Measurements from ENCODE around the gene EFNA2.

Gene EFNA2

DNA sequence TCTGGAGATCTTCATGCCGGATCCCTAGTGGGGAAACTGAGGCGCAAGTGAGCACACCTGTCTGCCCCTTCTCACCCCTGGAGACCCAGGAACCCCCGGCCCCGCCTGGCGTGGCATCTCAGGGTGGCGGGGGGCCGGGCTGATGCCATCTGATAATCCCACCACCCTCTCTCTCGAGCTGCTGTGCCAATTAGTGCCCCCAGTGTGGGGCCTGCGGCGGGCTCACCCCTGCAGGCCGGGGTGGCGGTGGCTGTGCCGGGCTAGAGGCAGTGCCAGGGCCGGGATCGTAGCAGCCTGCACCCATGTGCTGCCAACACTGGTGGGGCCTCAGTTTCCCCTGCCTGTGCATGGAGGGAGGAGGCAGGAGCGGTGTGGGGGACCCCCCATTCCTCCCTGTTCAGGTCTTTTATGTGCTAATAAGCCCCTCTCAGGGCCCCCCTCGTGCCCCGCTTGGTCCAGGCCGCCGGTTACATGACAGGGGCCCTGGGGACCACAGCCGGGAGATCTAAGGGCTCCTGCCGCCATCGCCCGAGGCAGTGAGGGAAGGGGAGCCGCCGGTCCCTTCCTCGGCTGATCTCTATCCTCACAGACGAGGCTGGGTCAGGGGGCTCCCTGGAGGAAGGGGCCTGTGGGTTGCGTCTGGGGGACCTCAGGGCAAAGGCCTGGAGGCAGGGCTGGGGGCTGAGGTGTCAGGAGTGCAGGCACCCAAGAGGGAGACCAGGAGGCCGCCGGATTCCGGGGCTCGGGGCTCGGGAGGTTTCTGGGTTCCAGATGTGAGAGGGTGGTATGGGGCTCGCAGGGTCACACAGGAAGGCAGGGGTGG lies 8.3 kb downstream of the EFNA2 start:
- H3K4me3 ChIP-seq (ENCODE audit: low read length), result no peak overlapping the region
- TF ChIP-seq, protein P1, sequence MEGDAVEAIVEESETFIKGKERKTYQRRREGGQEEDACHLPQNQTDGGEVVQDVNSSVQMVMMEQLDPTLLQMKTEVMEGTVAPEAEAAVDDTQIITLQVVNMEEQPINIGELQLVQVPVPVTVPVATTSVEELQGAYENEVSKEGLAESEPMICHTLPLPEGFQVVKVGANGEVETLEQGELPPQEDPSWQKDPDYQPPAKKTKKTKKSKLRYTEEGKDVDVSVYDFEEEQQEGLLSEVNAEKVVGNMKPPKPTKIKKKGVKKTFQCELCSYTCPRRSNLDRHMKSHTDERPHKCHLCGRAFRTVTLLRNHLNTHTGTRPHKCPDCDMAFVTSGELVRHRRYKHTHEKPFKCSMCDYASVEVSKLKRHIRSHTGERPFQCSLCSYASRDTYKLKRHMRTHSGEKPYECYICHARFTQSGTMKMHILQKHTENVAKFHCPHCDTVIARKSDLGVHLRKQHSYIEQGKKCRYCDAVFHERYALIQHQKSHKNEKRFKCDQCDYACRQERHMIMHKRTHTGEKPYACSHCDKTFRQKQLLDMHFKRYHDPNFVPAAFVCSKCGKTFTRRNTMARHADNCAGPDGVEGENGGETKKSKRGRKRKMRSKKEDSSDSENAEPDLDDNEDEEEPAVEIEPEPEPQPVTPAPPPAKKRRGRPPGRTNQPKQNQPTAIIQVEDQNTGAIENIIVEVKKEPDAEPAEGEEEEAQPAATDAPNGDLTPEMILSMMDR (IDR thresholded peaks at IDR 0.05; ENCODE audit: insufficient read depth, low read depth, low read length, missing control alignments), result no peak
- no peak for DNase-seq (ENCODE audit: low read depth)

DNA sequence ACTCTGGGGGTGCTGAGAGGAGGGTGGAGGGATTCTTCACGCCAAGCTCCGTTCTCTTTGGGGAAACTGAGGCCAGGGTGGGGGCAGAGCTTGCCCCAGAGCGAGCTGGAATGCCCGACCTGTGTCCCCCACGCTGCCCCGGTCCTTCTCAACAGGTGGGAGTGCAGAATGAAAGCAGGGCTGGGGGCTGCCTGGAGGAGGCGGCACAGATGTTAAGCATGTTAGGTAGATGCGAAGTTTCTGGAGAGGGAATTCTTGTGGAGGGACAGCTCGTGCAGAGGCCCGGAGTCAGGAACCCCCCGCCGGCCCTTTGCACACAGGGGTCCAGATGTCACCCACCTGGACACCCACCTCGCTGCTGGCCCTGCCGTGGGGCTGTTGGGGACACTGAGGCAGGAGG lies 9.0 kb downstream of the EFNA2 start:
- no peak overlapping the region for H3K4me3 ChIP-seq (ENCODE audit: low read length)
- no peak for DNase-seq (ENCODE audit: low read depth)
- TF ChIP-seq, protein P1 (IDR thresholded peaks at IDR 0.05; ENCODE audit: insufficient read depth, low read depth, low read length, missing control alignments), result no peak

DNA sequence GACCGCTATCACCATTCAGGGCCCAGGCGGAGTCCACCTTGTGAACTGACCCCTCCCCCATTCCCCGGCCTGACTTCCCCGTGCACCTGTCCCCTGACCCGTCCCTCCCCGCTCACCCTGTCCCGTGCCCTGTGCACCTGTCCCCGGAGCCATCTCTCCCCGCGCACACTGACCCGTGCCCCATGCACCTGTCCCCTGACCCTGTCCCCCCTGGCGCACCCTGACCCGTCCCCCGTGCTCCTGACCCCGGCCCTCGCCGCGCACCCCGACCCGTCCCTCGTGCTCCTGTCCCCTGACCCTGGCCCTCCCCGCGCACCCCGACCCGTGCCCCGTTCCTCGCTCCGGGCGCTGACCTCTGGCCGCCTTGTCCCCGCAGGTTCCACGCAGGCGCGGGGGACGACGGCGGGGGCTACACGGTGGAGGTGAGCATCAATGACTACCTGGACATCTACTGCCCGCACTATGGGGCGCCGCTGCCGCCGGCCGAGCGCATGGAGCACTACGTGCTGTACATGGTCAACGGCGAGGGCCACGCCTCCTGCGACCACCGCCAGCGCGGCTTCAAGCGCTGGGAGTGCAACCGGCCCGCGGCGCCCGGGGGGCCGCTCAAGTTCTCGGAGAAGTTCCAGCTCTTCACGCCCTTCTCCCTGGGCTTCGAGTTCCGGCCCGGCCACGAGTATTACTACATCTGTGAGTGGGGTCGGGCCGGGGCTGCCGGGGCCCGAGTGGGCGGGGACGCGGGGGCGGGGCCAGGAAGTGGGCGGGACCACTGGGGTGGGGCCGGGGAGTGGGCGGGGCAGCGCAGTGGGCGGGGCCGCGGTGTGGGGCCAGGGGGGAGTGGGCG lies 9.7 kb downstream of the EFNA2 start:
- TF ChIP-seq, protein P1 (IDR thresholded peaks at IDR 0.05; ENCODE audit: insufficient read depth, low read depth, low read length, missing control alignments), result no peak
- DNase-seq (ENCODE audit: low read depth), result no peak
- H3K4me3 ChIP-seq (ENCODE audit: low read length), result no peak overlapping the region

DNA sequence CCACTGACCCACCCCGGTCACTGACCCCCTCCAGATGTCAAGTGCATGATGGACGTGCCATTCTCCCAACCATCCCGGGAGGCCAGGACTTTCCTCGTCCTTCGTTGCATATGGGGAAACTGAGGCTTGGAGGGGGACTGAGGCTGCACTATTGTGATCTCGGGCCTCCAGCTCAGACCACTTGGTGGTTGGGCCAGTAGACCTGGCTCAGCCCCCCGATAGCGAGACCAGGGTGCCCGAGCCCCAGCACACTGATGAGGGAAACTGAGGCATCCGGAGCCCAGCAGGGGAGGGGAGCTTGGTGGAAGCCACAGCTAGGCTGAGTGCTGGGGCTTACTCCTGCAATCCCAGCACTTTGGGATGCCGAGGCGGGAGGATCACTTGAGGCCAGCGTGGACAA lies 10.4 kb downstream of the EFNA2 start:
- TF ChIP-seq, protein P1 (IDR thresholded peaks at IDR 0.05; ENCODE audit: insufficient read depth, low read depth, low read length, missing control alignments), result no peak
- no peak for DNase-seq (ENCODE audit: low read depth)
- no peak overlapping the region for H3K4me3 ChIP-seq (ENCODE audit: low read length)

DNA sequence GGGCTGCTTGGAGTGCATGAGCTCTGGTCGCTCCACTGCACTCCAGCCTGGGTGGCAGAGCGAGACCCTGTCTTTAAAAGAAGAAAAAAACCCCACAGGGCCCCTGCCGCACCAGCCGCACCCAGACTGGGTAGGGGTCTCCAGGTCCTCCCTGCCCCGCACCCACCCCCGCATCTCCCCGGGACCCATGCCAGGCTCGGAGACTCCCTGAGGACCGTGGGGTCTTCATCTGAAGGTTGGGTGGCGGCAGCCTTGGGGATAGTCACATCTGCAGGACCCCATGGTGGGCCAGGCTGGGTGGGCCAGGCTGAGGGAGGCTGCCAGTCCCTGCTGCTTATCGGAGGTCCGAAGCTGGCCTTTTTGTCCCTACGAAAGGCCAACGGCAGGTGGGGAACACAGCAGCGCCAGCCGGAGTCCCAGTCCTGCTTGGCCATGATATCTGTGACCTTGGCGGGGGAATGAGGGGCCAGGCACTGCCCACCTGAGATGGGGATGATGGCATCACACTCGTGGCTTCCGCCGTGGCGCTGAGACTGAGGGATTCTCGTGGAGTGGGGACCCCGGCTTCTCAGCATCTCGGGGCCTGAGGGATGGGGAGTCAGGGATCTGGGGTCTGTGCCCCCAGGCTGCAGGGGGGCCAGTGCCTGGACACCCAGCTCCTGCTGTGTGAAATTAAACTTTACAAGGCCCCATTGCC lies 11.1 kb downstream of the EFNA2 start:
- H3K4me3 ChIP-seq (ENCODE audit: low read length), result no peak overlapping the region
- no peak for DNase-seq (ENCODE audit: low read depth)

DNA sequence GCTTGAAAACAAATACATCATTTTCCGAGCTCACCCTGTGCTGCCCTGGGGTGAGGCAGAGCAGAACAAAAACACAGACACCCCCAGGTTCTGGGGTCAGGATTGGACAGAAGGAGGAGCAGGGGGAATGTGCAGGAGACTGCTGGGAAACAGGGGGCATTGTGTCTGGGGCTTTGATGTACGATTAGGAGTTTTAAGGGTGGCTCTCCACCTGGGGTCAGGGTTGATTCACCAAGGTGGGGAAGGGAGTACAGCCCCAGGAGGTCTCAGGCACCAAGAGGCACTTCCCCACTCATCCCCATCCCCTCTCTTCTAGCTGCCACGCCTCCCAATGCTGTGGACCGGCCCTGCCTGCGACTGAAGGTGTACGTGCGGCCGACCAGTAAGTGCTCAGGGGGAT lies 12.6 kb downstream of the EFNA2 start:
- TF ChIP-seq, protein P1 (IDR thresholded peaks at IDR 0.05; ENCODE audit: insufficient read depth, low read depth, low read length, missing control alignments), result no peak
- no peak overlapping the region for H3K4me3 ChIP-seq (ENCODE audit: low read length)
- no peak for DNase-seq (ENCODE audit: low read depth)

More for the DNA sequence above, 11.1 kb downstream of the EFNA2 start:
- TF ChIP-seq, protein P1 (IDR thresholded peaks at IDR 0.05; ENCODE audit: insufficient read depth, low read depth, low read length, missing control alignments), result no peak
